ENCODE measurements around the gene HSFX3. TPM values are rescaled to one million over a fixed set of nuclear protein-coding genes. Genes with fewer than 3 reads are reported as not detected.

Gene HSFX3
- total and polyA plus RNA-seq, 2 of the 8 experiments (the other 6 are each of a cell fraction or from before 2014, with no cell fraction given), result not detected

DNA sequence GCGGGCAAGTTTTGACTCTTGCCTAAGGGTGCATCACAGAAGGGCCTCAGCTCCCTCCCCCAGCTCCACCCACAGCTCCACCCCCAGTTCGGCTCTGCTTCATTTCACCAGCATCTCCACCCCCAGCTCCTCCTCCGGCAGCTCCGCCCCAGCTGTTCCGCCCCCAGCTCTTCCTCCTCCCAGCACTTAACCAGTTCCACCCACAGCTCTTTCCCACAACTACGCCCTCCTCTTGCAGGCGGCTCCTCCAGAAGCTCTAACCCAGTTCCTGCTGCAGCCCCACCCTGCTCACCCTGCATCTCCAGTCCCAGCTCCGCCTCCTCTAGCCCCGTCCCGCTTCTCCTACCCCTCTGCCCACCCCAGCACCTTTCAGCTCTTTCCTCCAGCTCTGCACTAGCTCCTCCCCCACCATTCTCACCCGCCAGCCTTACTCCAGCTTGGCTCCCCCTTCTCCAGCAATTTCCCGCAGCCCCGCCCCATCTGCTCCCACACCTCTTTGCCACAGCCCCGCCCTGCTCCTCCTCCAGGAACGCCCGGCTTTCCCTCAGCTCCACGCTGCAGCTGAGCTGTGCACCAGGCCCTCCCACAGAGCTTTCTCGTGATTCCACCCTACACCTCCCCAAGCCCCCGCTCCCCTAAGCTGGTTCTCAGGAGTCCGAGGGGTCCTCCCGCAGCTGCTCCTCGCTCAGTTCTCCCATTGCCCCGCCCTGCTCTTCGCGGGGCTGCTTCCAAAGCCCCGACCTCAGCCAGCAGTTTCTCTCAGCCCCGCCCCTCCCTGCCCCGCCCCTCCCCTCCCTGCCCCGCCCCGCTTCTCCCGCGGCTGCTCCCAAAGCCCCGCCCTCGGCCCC lies 10.2 kb downstream of the HSFX3 start:
- Histone ChIP-seq H3K56ac (replicated peaks; ENCODE audit: insufficient read length, low read depth, low read length) (no peak overlapping the region), H3K79me1 (ENCODE audit: low read depth, low read length) (no peaks in the 10 kb centered on the region), H3K27ac (ENCODE audit: low read depth, low read length) (no peak overlapping the region; the same call in 1 of the 2 replicates), H3K36me3 (ENCODE audit: control insufficient read depth in 2 of 4, insufficient read depth in 4 of 4, low read length in 3 of 4) (no peaks in the 10 kb centered on the region), H3K4me3 (ENCODE audit: extremely low read depth in 1 of 4, insufficient read depth in 2 of 4, low read depth in 3 of 4, low read length in 4 of 4) (peak overlapping the region; percentile 56 to 71 (median 58)), H3K4me1 (replicated peaks in 1 of 4; ENCODE audit: control insufficient read depth in 3 of 4, insufficient read depth in 4 of 4, low read length in 3 of 4) (peaks cover 0 to 5% (median 4%) of the 10 kb centered on the region in 4 experiments; a peak in 3 of 7 replicates), H4K20me1 (replicated peaks in 1 of 2; ENCODE audit: control insufficient read depth in 1 of 2, insufficient read depth in 2 of 2, low read length in 2 of 2) (no peaks in the 10 kb centered on the region), H3K79me2 (ENCODE audit: control insufficient read depth in 1 of 2, insufficient read depth in 2 of 2, low read length in 2 of 2) (no peaks in the 10 kb centered on the region), H3K27me3 (replicated peaks in 1 of 4; ENCODE audit: control insufficient read depth in 3 of 4, extremely low read depth in 1 of 4, insufficient read depth in 3 of 4, low read length in 3 of 4) (no peaks in the 10 kb centered on the region; a peak in 1 of 7 replicates), H2BK120ac (replicated peaks; ENCODE audit: low read depth, low read length) (no peak overlapping the region), H4K91ac (replicated peaks; ENCODE audit: insufficient read length, low read length) (no peak overlapping the region), H2BK20ac (ENCODE audit: low read length) (no peak overlapping the region), H2AK5ac (ENCODE audit: low read depth, low read length) (no peak overlapping the region), H2BK12ac (ENCODE audit: low read depth, low read length) (no peak overlapping the region), H3K4ac (replicated peaks; ENCODE audit: insufficient read length, low read depth, low read length) (no peak overlapping the region), H3K18ac (ENCODE audit: extremely low read depth, low read length) (no peak overlapping the region; the same call in 1 of the 2 replicates), H3K9ac (replicated peaks in 1 of 4; ENCODE audit: extremely low read depth in 1 of 4, low read depth in 3 of 4, low read length in 3 of 4) (no peak overlapping the region), H2BK5ac (ENCODE audit: low read depth, low read length) (no peak overlapping the region), H3K23me2 (ENCODE audit: low read depth, low read length) (peaks cover 9% of the 10 kb centered on the region; the same call in 1 of the 2 replicates), H4K8ac (ENCODE audit: extremely low read depth, insufficient read depth, low read length) (no peak overlapping the region), H4K5ac (ENCODE audit: insufficient read length, low read depth, low read length) (no peak overlapping the region), H3K4me2 (ENCODE audit: insufficient read depth in 1 of 2, low read depth in 2 of 2, low read length in 2 of 2) (peak overlapping the region; percentile 68 to 89), H3K23ac (ENCODE audit: insufficient read length) (no peak overlapping the region), H3K14ac (ENCODE audit: insufficient read length) (no peak overlapping the region), H2BK15ac (ENCODE audit: low read length) (no peak overlapping the region), H3K9me3 (ENCODE audit: insufficient read depth in 2 of 2, low read depth in 1 of 2, low read length in 1 of 2) (no peaks in the 10 kb centered on the region), H2AFZ (ENCODE audit: low read length) (no peak overlapping the region)
- ChIA-PET CTCF (ENCODE audit: partially characterized antibody) (interaction anchor here (1.0 to 1.9 kb wide), 7 partner anchors 9 to 35 kb away, joined by 3 to 11 read pairs (median 3); partner anchors contain the start of gene IDS), POLR2A (ENCODE audit: partially characterized antibody) (interaction anchor here (1.1 to 1.2 kb wide), 2 partner anchors 9 to 34 kb away, joined by 3 read pairs; partner anchors contain the start of gene IDS)
- DNase-seq (ENCODE audit: low read depth in 1 of 2, low spot score in 2 of 2), result peak; percentile 79 to 84
- 0% methylated on average over 1 of the region's 34 CpGs; no CpG with 5 or more reads in 1 of the 2 experiments for WGBS, 2 experiments (ENCODE audit: extremely low coverage in 1 of 2, insufficient coverage in 1 of 2, insufficient read length in 1 of 2, insufficient replicate concordance in 2 of 2, low coverage in 1 of 2, low lambda C conversion rate in 2 of 2, missing lambda C conversion rate in 1 of 2)
- peak; percentile 95 for FAIRE-seq
- TF ChIP-seq EP300 (IDR thresholded peaks at IDR 0.05; ENCODE audit: borderline replicate concordance in 1 of 2, low read depth in 2 of 2, low read length in 2 of 2) (no peak), SP4 (IDR thresholded peaks at IDR 0.05; ENCODE audit: low read length) (no peak), POLR2AphosphoS5 (IDR thresholded peaks at IDR 0.05; ENCODE audit: low read depth, low read length) (no peak), CBX5 (IDR thresholded peaks at IDR 0.05; ENCODE audit: low read depth, low read length) (no peak), FOSL1 (IDR thresholded peaks at IDR 0.05; ENCODE audit: insufficient read depth, low read depth, low read length) (no peak), HDAC6 (IDR thresholded peaks at IDR 0.05; ENCODE audit: low read depth, low read length) (no peak), CREB1 (IDR thresholded peaks at IDR 0.05) (no peak), NANOG (IDR thresholded peaks at IDR 0.05; ENCODE audit: insufficient read depth, low read depth, low read length, poor library complexity, severe bottlenecking) (no peak), RBBP5 (IDR thresholded peaks at IDR 0.05; ENCODE audit: borderline replicate concordance, low read depth, low read length) (0 out of 2 replicates have a peak, but pooled peaks have one; percentile 30), BACH1 (IDR thresholded peaks at IDR 0.05; ENCODE audit: low read length) (no peak), EZH2 (IDR thresholded peaks at IDR 0.05; ENCODE audit: low read depth, low read length, severe bottlenecking) (no peak), SP2 (IDR thresholded peaks at IDR 0.05; ENCODE audit: low read length) (no peak), POLR2A (IDR thresholded peaks at IDR 0.05; ENCODE audit: control extremely low read depth in 1 of 2, low read depth in 2 of 2, low read length in 2 of 2) (no peak)
